Fibroblast of pulmonary artery (primary cell): Measurements from ENCODE around the gene NANOS3.

ENCODE experiments used
- DNase-seq: peaks from one replicate; pipeline ENCODE4 v3.0.0-alpha.2; 2010; ENCODE audit warnings: low read depth
- H3K4me3 ChIP-seq: replicated peaks from 2 replicates; pipeline ENCODE4 v1.5.1; 2011; ENCODE audit warnings: low read depth, mild to moderate bottlenecking, control low read depth, low read length, moderate library complexity
- CTCF ChIP-seq: IDR thresholded peaks from 2 replicates; pipeline ENCODE4 v1.5.1; 2011; ENCODE audit warnings: mild to moderate bottlenecking, control low read depth, low read length, inconsistent platforms; ENCODE audit errors: missing control alignments

The NANOS3 gene

GRCh38 chr19:13834244-13835069, 42.5 kb upstream of the NANOS3 start:
- TF ChIP-seq CTCF, result no peak
- DNase-seq, result no peak
- no peak overlapping the region for H3K4me3 ChIP-seq

GRCh38 chr19:13835791-13836723, 40.9 kb upstream of the NANOS3 start:
- DNase-seq, result no peak
- TF ChIP-seq CTCF, result no peak
- peak overlapping the region; percentile 17 for H3K4me3 ChIP-seq

- no peak for TF ChIP-seq CTCF
- peak overlapping the region; percentile 88 for H3K4me3 ChIP-seq
- no peak for DNase-seq
These were observed 38.4 kb upstream of the NANOS3 start for GRCh38 chr19:13838435-13839129.

- peak; percentile 86 for DNase-seq
- TF ChIP-seq CTCF, result no peak
- H3K4me3 ChIP-seq, result peak overlapping the region; percentile 88
These were observed 37.6 kb upstream of the NANOS3 start for GRCh38 chr19:13839130-13839937.

GRCh38 chr19:13839938-13840304, 37.0 kb upstream of the NANOS3 start:
- H3K4me3 ChIP-seq, result peak overlapping the region; percentile 88
- TF ChIP-seq CTCF, result no peak
- DNase-seq, result no peak

GRCh38 chr19:13840305-13841085, 36.4 kb upstream of the NANOS3 start:
- no peak for TF ChIP-seq CTCF
- no peak for DNase-seq

More at GRCh38 chr19:13840305-13841085, 36.4 kb upstream of the NANOS3 start:
- H3K4me3 ChIP-seq, result peak overlapping the region; percentile 88
